ENCODE data around the gene LRBA.

LRBA gene

DNA sequence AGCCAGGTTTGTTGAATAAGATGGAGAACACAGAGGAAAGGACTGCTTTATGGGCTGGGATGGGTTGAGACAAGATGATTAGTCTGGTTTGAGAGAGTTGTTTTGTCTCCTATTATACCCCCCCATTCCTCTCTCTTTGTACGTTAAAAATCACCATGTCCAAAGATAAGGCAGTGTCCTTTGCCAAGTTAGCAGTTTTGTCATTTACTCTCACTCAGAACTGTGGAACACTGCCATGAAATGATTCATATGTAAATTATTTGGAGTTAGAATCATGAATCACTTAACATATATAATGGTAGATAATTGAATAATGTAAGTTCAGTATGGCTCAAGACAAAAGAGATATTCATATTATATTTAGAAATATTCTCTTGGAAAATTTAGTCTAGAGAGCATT lies 785.6 kb downstream of the LRBA start:
- Histone ChIP-seq H3K36me3 (ENCODE audit: insufficient read depth, low read length) (peaks cover 38% of the 10 kb centered on the region), H2AFZ (ENCODE audit: low read depth, low read length) (no peak overlapping the region)

DNA sequence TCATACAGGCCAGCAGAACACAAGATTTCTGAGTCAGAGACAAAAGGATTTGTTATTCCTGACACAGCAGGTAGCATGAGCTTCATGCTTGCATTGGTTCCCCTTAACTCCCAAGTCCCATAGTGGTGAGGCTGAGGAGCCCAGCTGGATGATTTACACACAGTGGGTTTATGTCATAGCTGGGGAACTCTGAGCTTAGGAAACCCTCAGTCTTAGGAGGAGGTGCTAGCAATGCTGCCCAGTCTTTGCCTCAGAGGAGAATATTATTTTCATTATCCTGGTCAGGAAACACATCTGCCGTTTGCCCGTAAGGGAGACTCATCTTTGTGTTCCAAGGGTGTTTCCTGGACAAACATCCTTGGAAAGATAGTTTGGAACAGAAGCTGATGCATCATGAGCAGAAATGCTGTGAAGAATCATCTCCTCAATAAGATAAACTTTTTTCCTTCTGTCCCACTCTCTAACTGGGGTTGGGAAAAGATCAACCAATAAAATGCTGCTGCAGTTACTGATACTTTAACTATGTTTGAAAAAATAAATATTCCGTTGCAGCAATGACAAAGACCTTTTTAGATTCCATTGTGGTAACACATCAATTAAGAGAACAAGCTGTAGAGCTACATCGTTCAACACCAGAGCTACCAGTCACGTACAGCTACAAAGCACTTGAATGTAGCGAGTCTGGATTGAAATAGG lies 790.0 kb downstream of the LRBA start:
- Histone ChIP-seq H2AFZ (ENCODE audit: low read depth, low read length) (no peak overlapping the region), H3K9me3 (ENCODE audit: low read length) (no peaks in the 10 kb centered on the region), H3K4me1 (ENCODE audit: insufficient read depth, low read length) (peaks cover 11% of the 10 kb centered on the region), H3K27me3 (ENCODE audit: insufficient read depth, low read length) (no peaks in the 10 kb centered on the region), H3K4me3 (ENCODE audit: low read length) (no peak overlapping the region), H3K36me3 (ENCODE audit: insufficient read depth, low read length) (peaks cover 21% of the 10 kb centered on the region)

More for the DNA sequence above, 785.6 kb downstream of the LRBA start:
- Histone ChIP-seq H3K4me1 (ENCODE audit: insufficient read depth, low read length) (peaks cover 12% of the 10 kb centered on the region), H3K4me3 (ENCODE audit: low read length) (no peak overlapping the region), H3K9me3 (ENCODE audit: low read length) (no peaks in the 10 kb centered on the region), H3K27me3 (ENCODE audit: insufficient read depth, low read length) (no peaks in the 10 kb centered on the region)

DNA sequence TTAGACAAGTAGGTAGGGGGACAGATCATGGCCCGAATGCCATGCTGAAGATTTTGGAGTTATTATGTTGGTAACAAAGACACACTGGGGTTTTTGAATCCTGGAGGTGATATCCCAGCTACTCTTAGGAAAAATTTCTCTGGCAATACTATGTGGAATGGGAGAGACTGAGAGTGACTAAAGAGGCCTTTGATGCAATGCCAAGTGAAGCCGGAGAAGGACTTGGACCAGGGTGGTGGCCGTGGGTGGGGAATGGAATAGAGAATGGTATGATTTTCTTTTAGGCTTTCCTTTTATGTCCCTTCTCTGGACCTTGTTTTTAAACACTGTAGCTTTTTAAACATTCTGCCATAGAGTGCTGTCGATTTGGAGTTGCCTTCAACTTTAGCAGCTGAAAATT lies 795.2 kb downstream of the LRBA start:
- Histone ChIP-seq H2AFZ (ENCODE audit: low read depth, low read length) (no peak overlapping the region), H3K4me1 (ENCODE audit: insufficient read depth, low read length) (peaks cover 14% of the 10 kb centered on the region), H3K9me3 (ENCODE audit: low read length) (no peaks in the 10 kb centered on the region), H3K36me3 (ENCODE audit: insufficient read depth, low read length) (peaks cover 12% of the 10 kb centered on the region), H3K27me3 (ENCODE audit: insufficient read depth, low read length) (no peaks in the 10 kb centered on the region), H3K4me3 (ENCODE audit: low read length) (no peak overlapping the region)

DNA sequence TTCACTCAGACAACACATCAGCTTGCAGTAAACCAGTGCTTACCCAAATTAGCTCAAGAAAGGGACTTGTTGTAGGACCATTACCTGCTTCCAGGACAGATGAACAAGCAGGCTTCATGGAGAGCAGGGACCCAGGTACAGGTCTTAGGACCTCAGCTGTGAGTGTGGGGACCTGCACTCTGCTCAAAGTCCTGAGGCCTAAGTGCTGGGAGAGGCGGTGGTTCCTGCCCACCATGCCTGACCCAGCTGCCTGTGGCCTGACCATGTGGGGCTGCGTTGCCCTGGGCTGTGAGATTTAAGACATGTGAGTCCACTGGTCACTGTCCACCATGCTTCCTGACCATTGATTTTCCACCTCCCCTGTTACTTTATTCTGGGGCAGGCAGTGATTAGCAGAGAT lies 796.6 kb downstream of the LRBA start:
- Histone ChIP-seq H3K36me3 (ENCODE audit: insufficient read depth, low read length) (peaks cover 7% of the 10 kb centered on the region), H3K9me3 (ENCODE audit: low read length) (no peaks in the 10 kb centered on the region), H3K4me3 (ENCODE audit: low read length) (no peak overlapping the region), H3K4me1 (ENCODE audit: insufficient read depth, low read length) (peaks cover 14% of the 10 kb centered on the region), H2AFZ (ENCODE audit: low read depth, low read length) (no peak overlapping the region), H3K27me3 (ENCODE audit: insufficient read depth, low read length) (no peaks in the 10 kb centered on the region)

DNA sequence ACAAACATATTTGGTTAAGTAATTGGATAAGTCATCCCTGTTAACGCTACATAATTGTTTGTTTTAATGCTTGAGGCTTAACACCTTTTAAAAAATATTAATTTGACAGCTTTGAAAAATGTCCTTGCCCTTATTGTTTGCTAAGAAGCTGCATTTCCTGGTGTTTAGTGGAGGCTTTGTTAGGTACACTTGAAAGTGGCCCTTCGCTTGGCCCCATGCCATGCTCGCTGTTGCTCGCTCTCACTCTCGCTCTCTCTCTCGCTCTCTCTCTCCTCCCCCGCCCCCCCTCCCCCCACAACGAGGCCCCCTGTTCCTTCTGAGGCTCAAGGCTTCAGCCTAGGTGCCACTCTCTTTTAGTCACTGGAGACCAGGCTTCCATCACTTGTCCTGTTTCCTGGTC lies 797.3 kb downstream of the LRBA start:
- H2AFZ ChIP-seq (ENCODE audit: low read depth, low read length), result peak overlapping the region; percentile 55
- no peaks in the 10 kb centered on the region for H3K27me3 ChIP-seq (ENCODE audit: insufficient read depth, low read length)
- peaks cover 5% of the 10 kb centered on the region for H3K36me3 ChIP-seq (ENCODE audit: insufficient read depth, low read length)
- no peaks in the 10 kb centered on the region for H3K9me3 ChIP-seq (ENCODE audit: low read length)
- peaks cover 14% of the 10 kb centered on the region for H3K4me1 ChIP-seq (ENCODE audit: insufficient read depth, low read length)
- H3K4me3 ChIP-seq (ENCODE audit: low read length), result no peak overlapping the region

DNA sequence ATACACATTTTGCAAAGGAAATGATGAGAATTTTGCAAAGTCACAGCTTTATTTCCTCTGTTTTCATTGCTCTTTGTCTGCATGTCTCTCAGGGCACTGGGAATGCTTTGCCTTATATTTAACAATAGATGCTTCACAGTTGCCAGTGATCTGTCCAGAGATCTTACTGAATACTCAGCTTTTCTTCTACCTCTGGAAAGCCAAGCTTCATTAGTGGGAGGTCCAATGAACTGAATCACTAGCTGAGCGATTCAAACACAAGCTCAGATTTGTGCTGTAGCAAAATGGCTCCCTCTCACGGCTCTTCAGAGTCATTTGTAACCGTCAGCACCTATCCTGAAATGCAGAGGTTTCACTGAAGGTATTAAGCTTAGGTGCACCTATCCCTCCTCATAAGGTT lies 797.9 kb downstream of the LRBA start:
- Histone ChIP-seq H3K4me3 (ENCODE audit: low read length) (no peak overlapping the region), H3K4me1 (ENCODE audit: insufficient read depth, low read length) (peaks cover 14% of the 10 kb centered on the region), H3K9me3 (ENCODE audit: low read length) (no peaks in the 10 kb centered on the region), H3K27me3 (ENCODE audit: insufficient read depth, low read length) (no peaks in the 10 kb centered on the region), H3K36me3 (ENCODE audit: insufficient read depth, low read length) (peaks cover 3% of the 10 kb centered on the region), H2AFZ (ENCODE audit: low read depth, low read length) (peak overlapping the region; percentile 55)

DNA sequence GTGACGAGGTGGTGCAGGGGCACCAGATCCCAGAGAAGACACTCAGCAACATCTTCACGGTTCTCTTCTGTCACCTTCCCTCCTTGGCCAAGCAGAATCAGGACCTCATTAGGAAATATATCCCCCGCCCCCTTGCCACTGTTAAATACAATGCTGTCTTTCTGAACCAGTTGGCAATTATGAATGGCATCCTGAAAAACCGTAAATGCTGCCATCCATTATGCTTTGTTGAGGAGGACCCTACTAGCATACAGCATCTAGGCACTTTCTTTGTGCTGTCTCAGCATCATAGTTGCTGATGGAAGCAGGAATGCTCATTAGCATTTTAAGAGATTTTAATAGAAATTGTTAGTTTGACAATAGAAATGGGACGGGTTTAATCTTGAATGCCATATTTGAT lies 798.4 kb downstream of the LRBA start:
- Histone ChIP-seq H3K4me3 (ENCODE audit: low read length) (no peak overlapping the region), H3K36me3 (ENCODE audit: insufficient read depth, low read length) (no peaks in the 10 kb centered on the region), H2AFZ (ENCODE audit: low read depth, low read length) (peak overlapping the region; percentile 55), H3K27me3 (ENCODE audit: insufficient read depth, low read length) (no peaks in the 10 kb centered on the region), H3K4me1 (ENCODE audit: insufficient read depth, low read length) (peaks cover 15% of the 10 kb centered on the region), H3K9me3 (ENCODE audit: low read length) (no peaks in the 10 kb centered on the region)

DNA sequence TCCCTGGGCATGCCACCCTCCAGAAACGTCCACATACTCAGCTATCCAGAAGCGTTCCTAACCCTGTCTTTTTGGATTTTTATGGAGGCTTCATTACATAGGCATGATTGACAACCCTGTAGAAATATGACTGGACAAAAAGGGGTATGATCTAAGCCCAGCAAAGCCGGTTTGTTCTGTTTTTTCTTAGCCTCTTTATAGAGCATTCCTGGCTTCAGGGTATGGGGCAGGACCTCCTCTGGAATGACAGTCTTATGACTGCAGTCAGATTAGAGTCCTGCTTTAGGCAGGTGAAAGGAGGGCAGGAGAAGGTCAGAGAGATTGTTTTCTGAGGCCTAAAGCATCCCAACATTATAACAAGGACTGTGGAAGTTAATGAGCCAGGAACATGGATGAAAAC lies 799.5 kb downstream of the LRBA start:
- Histone ChIP-seq H3K36me3 (ENCODE audit: insufficient read depth, low read length) (no peaks in the 10 kb centered on the region), H3K4me3 (ENCODE audit: low read length) (no peak overlapping the region), H2AFZ (ENCODE audit: low read depth, low read length) (no peak overlapping the region), H3K9me3 (ENCODE audit: low read length) (no peaks in the 10 kb centered on the region), H3K27me3 (ENCODE audit: insufficient read depth, low read length) (no peaks in the 10 kb centered on the region), H3K4me1 (ENCODE audit: insufficient read depth, low read length) (peaks cover 21% of the 10 kb centered on the region)
